AML-193 (cell line): ENCODE results near the gene TMEM272.

Experiments
- DNase-seq, 2 experiments: peaks; one replicate each; lab custom pipeline; 2025; lab: John Stamatoyannopoulos, UW

The TMEM272 gene

GRCh38 chr13:51849145-51850101, 4.4 kb upstream of the TMEM272 start:
- DNase-seq: peak; percentile 33 to 46

- DNase-seq: no peak
These were observed 3.7 kb upstream of the TMEM272 start for GRCh38 chr13:51848674-51849073.

DNA sequence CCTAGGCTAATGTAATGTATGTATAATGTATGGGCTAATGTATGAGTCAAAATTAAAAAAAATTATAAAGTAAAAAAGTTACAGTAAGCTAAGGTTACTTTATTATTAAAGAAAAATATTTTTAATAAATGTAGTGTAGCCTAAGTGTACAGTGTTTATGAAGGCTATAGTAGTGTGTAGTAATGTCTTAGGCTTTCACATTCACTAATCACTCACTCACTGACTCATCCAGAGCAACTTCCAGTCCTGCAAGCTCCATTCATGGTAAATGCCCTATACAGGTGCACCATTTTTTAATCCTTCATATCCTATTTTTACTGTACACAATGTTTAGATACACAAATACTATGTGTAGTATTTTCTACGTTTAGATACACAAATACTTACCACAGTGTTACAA, 1.8 kb upstream of the TMEM272 start:
- DNase-seq: no peak

DNA sequence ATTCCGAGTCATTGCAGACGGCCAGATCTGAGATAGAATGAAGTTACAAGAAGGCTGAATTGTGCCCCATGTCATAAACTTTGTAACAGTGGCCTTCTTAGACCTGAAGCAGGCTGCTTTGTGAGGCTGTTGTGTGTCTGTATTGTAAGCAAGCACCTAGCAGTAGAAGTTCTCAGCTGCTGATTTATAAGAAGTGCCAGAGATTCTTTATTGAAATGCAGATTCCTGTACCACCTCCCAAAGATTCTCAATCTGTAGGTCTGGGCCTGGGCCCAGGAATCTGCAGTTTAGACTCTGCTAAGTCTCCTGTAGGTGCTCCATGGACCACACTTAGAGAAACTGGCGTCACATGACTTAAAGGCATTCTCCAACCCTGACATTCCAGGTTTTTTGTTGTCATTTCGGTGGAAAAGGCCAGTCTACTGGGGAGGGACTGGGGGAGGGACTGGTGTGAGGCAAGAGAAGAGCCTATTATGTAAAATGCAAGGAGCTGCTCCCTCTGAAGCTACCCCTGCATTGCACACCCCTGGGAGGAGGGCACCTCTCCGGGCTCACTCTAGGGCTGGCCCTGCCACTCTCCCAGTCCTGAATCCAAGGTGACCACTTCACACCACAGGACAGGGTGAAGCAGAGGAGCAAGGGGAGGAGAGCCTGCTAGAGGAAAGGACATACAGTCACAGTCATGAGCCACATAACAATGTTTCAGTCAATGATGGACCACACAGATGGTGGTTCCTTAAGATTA, 769 bp upstream of the TMEM272 start:
- no peak for DNase-seq

- no peak for DNase-seq
These were observed 1.4 kb downstream of the TMEM272 start for GRCh38 chr13:51843529-51843928.

GRCh38 chr13:51841732-51842131, 3.2 kb downstream of the TMEM272 start:
- DNase-seq: no peak

GRCh38 chr13:51840917-51841316, 4.1 kb downstream of the TMEM272 start:
- no peak for DNase-seq

DNA sequence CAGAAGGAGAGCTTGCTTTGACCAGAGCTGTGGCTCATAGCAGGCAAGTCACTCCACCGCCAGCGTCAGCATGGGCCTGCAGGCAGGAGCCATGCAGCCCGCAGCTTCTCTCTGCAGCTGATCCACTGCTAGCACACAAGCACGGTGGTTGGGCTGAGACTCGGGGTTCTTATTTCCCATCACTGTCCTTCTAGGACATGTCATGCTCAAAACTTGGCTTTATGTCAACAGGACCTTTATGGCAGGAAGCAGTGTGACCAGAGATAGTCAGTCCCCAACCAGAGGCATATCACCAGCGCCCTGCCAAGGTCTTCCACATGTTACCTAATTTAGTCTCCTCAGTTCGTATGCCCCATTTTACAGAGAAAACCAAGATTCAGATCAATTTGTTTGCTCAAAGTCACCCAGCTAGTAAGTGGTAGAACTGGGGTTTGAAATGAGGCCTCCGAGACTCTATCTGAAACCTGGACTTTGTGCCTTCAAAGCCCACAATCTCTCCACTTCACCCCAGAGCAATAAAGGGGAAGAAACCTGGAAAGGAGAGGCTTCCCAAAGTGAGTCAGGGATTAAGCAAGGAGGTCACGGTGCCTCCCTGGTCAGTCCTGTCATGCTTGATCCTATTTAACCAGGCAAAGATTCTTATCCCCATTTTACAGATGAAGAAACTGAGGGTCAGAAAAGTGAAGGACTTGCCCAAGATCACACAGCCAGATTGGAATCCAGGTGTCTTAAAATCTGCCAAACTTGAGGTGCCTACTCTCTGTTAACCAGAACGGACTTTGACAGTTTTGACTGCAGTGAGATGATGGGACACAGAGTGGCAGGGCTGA, 5.1 kb downstream of the TMEM272 start:
- DNase-seq: no peak

- DNase-seq: no peak
These were observed 6.6 kb downstream of the TMEM272 start for GRCh38 chr13:51838240-51838846.

DNA sequence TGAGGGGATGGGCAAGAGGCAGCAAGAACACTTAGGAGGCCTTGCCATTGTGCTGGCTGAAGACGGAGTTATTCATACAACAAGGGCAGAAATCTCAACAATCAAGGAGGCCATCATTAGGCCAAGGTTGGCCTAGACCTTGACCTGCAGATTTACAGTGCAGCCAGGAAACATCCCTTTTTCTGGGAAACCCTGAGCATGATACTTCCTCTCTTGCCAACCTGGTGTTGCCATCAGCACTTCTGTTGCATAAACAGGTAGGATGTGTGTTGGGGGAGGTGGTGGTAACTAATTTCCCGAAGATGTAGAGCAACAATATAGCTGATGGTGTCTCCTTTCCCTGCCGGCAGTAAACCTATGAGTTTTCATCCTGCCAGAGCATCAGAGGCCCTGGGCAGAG, 8.0 kb downstream of the TMEM272 start:
- DNase-seq: no peak

GRCh38 chr13:51834581-51835171, 10.3 kb downstream of the TMEM272 start:
- no peak for DNase-seq

DNA sequence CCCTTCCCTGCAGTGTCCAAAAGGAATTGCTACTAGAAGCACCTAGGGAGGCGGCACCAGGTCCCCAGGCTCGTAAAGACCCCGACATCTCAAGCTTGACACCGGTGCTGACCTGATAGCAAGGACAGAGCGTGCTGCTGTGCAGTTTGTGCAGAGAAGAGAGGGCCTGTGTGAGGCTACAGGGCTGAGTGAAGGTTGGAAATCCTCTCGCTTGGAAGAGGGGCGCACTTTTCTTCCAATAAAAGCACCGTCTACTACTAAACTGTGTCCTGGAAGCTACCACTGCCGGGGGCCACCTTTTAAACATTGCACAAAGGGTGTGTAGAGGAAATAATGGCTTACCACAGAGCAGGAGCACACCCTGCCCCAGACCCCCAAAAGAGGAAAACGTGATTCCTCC, 11.0 kb downstream of the TMEM272 start:
- no peak for DNase-seq

- peak; percentile 84 to 88 for DNase-seq
These were observed 12.4 kb downstream of the TMEM272 start for GRCh38 chr13:51832471-51833152.

GRCh38 chr13:51831519-51831918, 13.5 kb downstream of the TMEM272 start:
- no peak for DNase-seq

DNA sequence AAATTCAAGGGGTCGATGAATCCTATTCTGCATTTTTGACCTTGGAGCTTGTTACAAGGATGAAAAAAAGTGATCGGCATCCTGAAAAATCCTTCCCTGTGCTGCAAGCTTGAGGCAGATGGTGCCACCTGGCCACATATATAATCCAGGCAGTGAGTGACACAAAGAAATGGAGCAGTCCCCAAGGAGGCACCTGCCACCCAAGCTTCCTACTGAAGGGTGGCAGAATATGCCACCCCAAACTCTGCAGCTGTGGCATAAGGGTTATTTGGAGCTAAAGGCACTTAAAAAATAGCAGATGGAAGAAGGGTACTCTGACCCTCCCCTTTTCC, 15.4 kb downstream of the TMEM272 start:
- DNase-seq: no peak

DNA sequence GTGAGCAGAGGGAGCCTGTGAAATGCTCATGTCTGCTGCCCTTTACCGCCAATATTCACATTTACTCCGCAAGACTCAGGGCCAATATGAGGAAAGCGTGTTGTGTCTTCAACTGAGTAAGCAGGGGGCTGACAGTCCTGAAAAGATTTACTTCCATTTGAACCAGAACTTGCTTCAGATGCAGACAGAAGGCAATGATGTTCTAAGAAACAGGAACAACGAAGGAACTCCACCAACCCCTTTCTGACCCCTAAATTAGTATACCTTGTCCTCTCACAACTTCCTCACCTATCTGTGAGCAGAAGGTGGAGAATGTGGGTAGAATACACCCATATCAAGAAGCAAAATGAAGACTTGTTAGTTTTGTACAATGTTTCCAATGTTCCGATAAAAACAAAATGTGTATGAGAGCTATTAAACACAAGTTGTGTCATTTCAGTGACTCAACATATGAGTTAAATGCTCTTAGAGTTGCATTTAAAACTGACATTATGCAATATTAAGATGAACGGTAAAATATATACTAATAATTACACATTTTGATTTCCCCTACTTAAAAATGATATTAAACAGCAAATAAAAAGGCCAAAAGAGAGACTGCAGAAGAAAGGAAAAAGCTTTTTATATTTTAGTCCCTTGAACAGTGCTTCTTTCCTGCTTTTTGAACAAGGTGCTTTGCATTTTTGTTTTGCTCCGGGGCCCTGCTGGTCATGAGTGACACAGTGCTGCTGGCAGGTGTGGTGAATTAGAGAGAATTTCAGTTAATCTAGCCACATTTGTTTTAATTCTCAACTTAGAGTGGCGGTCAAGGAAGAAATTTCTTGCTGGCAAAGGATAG, 16.0 kb downstream of the TMEM272 start:
- peak in 1 of 2 experiments; percentile 19 for DNase-seq

DNA sequence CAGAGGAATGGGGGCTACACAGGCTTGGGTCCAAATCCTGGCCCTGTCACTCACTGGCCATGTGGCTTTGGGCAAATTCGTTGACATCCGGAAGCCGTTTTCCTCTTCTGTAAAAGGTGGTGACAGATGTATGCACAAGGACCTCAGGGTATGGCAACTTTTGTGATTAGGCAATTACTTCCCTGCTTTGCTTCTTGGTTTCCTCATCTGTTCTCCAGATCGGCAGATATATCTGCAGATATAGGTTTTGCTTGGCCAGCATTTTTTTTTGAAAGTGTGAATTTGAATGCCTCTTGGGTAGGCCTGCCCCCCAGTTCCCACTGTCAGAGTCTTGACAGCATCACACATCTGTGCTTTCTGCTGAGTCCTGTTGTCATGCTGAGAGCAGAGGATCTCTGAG, 17.7 kb downstream of the TMEM272 start:
- DNase-seq: peak; percentile 88 to 92

DNA sequence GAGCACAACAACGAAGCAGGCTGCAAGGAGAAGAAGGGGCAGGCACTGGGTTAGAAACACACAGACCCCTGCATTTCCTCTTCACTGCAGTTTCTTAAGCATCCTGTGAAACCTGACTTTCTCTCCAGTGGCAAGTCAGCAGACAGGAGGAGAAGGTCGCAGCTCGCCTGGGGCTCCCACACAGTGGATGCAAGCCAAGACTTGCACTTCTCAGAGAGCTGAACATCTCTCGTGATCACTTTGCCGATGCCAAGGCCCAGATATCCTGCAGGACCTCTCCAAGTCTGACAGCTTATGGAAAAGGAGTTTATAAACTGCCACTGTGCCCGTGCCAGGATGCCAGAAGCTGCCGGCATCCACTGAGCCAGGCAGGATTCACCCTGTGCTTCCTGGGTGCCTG, 18.4 kb downstream of the TMEM272 start:
- no peak for DNase-seq

- no peak for DNase-seq
These were observed 19.2 kb downstream of the TMEM272 start for GRCh38 chr13:51825681-51826254.

GRCh38 chr13:51825165-51825592, 19.8 kb downstream of the TMEM272 start:
- DNase-seq: peak; percentile 98
